ENCODE results near the gene TSFM.

TSFM gene

DNA sequence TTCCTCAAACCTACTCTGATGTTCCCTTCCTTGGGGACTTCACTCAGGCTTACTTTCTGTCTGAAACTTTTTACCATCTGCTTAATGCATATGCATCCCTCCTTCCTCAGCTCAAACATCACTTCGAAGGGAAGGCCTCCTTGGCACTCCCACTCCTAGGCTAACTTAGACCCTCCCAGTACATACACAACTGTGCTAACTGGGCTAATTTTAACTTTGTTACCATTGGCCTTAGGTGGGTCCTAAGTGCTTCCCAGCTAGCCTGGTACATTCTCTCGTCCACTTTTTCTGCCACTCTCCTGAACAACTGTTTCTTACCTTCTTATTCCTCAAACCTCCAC lies 6.4 kb upstream of the TSFM start:
- TF ChIP-seq, protein P1, sequence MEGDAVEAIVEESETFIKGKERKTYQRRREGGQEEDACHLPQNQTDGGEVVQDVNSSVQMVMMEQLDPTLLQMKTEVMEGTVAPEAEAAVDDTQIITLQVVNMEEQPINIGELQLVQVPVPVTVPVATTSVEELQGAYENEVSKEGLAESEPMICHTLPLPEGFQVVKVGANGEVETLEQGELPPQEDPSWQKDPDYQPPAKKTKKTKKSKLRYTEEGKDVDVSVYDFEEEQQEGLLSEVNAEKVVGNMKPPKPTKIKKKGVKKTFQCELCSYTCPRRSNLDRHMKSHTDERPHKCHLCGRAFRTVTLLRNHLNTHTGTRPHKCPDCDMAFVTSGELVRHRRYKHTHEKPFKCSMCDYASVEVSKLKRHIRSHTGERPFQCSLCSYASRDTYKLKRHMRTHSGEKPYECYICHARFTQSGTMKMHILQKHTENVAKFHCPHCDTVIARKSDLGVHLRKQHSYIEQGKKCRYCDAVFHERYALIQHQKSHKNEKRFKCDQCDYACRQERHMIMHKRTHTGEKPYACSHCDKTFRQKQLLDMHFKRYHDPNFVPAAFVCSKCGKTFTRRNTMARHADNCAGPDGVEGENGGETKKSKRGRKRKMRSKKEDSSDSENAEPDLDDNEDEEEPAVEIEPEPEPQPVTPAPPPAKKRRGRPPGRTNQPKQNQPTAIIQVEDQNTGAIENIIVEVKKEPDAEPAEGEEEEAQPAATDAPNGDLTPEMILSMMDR (IDR thresholded peaks at IDR 0.05; ENCODE audit: borderline replicate concordance, insufficient read depth, low read depth, low read length), result no peak
- H3K4me3 ChIP-seq (ENCODE audit: low read depth, low read length), result no peak overlapping the region

DNA sequence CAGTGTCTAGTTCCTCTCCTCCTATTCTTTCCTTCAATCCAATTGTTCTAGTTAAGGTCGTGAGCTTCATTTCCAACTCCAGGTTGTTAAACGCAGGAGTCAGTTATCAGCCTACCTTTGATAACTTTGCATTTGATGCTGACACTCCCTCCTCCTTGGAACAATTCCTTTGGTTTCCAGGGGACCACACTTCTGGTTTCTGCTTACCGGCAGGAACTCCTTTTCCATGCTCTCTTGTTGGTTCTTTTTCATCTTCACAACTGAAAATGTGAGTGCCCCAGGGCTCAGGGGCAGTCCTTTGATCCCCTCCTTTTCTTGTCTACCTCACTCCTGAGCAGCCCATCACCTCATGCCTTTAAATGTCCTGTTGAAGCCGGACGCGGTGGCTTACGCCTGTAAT lies 5.2 kb upstream of the TSFM start:
- TF ChIP-seq, protein P1 (IDR thresholded peaks at IDR 0.05; ENCODE audit: borderline replicate concordance, insufficient read depth, low read depth, low read length), result no peak
- H3K4me3 ChIP-seq (ENCODE audit: low read depth, low read length), result no peak overlapping the region

DNA sequence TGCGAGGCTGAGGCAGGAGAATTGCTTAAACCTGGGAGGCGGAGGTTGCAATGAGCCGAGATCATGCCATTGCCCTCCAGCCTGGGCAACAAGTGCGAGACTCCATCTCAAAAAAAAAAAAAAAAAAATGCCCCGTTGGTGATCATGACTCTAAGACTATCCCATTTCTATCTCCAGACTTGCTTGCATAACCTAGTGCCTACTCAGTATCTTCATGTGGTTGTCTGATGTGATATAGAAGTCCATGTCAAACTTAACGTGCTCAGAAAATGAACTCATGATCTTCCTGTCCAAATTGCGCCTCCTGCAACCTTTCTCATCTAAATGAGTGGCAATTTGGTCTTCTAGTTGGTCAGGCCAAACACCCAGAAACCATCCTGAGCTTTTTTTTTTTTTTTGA lies 4.7 kb upstream of the TSFM start:
- H3K4me3 ChIP-seq (ENCODE audit: low read depth, low read length), result no peak overlapping the region
- TF ChIP-seq, protein P1 (IDR thresholded peaks at IDR 0.05; ENCODE audit: borderline replicate concordance, insufficient read depth, low read depth, low read length), result no peak

DNA sequence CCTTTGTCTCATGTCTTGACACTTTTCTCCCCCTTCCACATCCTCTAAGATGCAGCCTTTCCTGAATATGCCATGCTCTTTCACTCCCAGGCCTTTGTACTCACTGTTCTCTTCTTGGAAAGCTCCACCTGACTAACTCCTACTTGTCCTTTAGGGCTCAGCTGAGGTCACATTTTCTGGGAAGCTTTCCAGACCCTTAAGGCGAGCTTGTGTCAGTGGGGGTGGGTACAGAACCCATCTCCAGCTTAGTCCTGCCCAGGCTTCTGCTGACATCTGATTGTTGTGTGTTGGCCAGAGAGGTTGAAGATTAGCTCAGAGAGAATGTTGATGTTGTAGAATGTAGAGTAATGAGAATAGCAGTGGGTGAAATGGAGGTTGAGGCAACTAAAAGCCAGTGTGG lies 2.9 kb upstream of the TSFM start:
- no peak overlapping the region for H3K4me3 ChIP-seq (ENCODE audit: low read depth, low read length)
- TF ChIP-seq, protein P1 (IDR thresholded peaks at IDR 0.05; ENCODE audit: borderline replicate concordance, insufficient read depth, low read depth, low read length), result no peak

DNA sequence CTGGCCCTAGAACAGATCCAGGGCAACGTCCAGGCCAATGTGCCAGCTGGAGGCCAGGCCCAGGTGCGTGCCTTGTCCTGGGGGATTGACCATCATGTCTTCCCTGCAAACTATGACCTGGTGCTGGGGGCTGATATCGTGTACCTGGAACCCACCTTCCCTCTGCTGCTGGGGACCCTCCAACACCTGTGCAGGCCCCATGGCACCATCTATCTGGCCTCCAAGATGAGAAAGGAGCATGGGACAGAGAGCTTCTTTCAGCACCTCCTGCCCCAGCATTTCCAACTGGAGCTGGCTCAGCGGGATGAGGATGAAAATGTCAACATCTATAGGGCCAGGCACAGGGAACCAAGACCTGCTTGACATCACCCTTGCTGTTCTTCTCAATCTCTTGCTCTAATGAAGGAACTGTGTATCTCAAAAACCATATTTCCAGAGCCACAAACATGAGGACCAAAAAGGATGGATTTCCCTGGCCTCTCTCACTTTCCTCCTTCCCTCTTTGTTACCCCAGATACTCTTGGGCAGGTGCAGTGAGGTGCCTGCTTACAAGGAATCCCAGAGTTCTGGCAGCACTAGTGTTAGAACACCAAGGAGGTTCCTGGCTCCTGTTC lies 2.2 kb upstream of the TSFM start:
- TF ChIP-seq, protein P1 (IDR thresholded peaks at IDR 0.05; ENCODE audit: borderline replicate concordance, insufficient read depth, low read depth, low read length), result no peak
- H3K4me3 ChIP-seq (ENCODE audit: low read depth, low read length), result no peak overlapping the region

DNA sequence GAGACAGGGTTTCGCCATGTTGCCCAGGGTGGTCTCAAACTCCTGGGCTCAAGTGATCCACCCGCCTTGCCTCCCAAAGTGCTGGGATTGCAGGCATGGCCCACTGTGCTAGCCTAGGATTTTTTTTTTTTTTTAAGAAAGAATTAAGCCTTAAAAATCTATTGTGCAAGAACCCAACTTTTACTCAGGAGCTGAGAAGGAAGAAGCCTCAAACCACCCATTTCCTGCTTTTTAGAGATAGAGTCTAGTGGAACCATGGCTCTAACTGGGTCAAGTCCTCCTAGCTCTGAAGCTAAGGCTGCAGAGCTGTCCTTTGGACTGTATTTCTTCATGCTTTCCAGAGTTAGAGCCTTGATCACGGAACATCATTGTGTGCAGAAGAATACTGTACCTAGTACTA lies 1.3 kb upstream of the TSFM start:
- no peak overlapping the region for H3K4me3 ChIP-seq (ENCODE audit: low read depth, low read length)
- TF ChIP-seq, protein P1 (IDR thresholded peaks at IDR 0.05; ENCODE audit: borderline replicate concordance, insufficient read depth, low read depth, low read length), result no peak

DNA sequence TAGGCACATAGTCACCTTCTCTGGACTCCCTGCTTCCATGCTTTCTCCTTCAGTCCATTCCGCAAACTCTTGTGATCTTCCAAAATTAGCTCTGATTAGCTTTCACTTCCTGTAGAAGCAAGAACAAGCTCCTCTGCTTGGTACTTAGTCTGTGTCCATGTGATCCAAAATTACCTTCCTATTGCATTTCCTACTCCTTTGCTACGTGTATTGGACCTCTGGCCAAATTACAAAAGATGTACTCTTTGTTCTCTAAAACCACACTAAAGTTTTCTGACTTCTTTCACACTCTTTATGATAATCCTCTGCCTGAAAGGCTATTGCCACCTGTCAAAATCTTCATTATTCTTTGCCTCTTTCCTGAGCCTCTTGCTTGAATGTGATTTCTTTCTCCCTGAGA lies 786 bp upstream of the TSFM start:
- TF ChIP-seq, protein P1 (IDR thresholded peaks at IDR 0.05; ENCODE audit: borderline replicate concordance, insufficient read depth, low read depth, low read length), result no peak
- H3K4me3 ChIP-seq (ENCODE audit: low read depth, low read length), result no peak overlapping the region
